H1 (cell line): ENCODE results near the gene SCNN1B. TPM values are rescaled to one million over a fixed set of nuclear protein-coding genes. Genes with fewer than 3 reads are reported as not detected.

Experiments used
- CHD1 ChIP-seq: IDR thresholded peaks from 2 replicates; pipeline ENCODE4 v1.6.1; 2012; ENCODE audit warnings: low read depth, low read length, improper control_type of control experiment
- CHD7 ChIP-seq: fragments of 300-600 bp; sonication (generic); IDR thresholded peaks from 2 replicates; pipeline ENCODE4 v1.7.1; 2012; ENCODE audit warnings: low read length, moderate library complexity, mild to moderate bottlenecking, inconsistent platforms; ENCODE audit not compliant: insufficient replicate concordance
- JUND ChIP-seq: IDR thresholded peaks from 2 replicates; pipeline ENCODE4 v1.6.1; 2011; ENCODE audit warnings: mild to moderate bottlenecking, improper control_type of control experiment, low read length
- KDM4A ChIP-seq: IDR thresholded peaks from one replicate; pipeline ENCODE4 v1.7.1; 2012; ENCODE audit warnings: low read depth, mild to moderate bottlenecking, moderate library complexity, low read length, inconsistent platforms; ENCODE audit not compliant: severe bottlenecking
- RFX5 ChIP-seq: IDR thresholded peaks from 2 replicates; pipeline ENCODE4 v1.6.1; 2011; ENCODE audit warnings: low read depth, low read length, improper control_type of control experiment, borderline replicate concordance
- SAP30 ChIP-seq: fragments of 300-600 bp; sonication (generic); IDR thresholded peaks from 2 replicates; pipeline ENCODE4 v1.7.1; 2012; ENCODE audit warnings: low read length, moderate library complexity, mild to moderate bottlenecking, inconsistent platforms; ENCODE audit not compliant: insufficient read depth, insufficient replicate concordance
- SP4 ChIP-seq: IDR thresholded peaks from 2 replicates; pipeline ENCODE4 v1.6.1; 2012; ENCODE audit warnings: low read length, inconsistent platforms
- SUZ12 ChIP-seq: fragments of 200-600 bp; sonication (generic); IDR thresholded peaks from 2 replicates; pipeline ENCODE4 v1.6.1; 2012; ENCODE audit warnings: mild to moderate bottlenecking, inconsistent platforms, low read length, moderate library complexity, mixed read lengths
- ZNF274 ChIP-seq: IDR thresholded peaks from 2 replicates; pipeline ENCODE4 v1.7.0; 2012; ENCODE audit warnings: low read length, borderline replicate concordance; ENCODE audit errors: extremely low read depth
- polyA plus RNA-seq, 7 experiments: library from polyadenylated mRNA; depleted of rRNA in 3 of 7; stranded (reverse) in 5 of 7; unstranded in 2 of 7; fragments of >200 nt in 5 of 7; fragments of 200-250 nt in 2 of 7; gene quantifications; 1 replicate in 5 of 7; 2 replicates in 1 of 7; 4 replicates in 1 of 7; pipeline versions ENCODE4 v1.2.1 to v1.2.3, GENCODE V29; 2011 to 2013; ENCODE audit warnings: missing spikeins in 2 of 7, mixed read lengths in 2 of 7
- total RNA-seq: library from RNA; stranded (reverse); fragmentation: NEBNext Ultra II Directional; extraction: Animal tissue kit (Norgen Biotek cat#: 25700); gene quantifications from 2 replicates; pipeline ENCODE4 v1.2.1, GENCODE V29; 2021
- TF ChIP-seq, protein P1 (sequence below): IDR thresholded peaks from 2 replicates; pipeline ENCODE4 v1.6.1; 2011; ENCODE audit warnings: low read depth, mild to moderate bottlenecking, low read length; ENCODE audit not compliant: insufficient read depth
- TF ChIP-seq, protein P2 (sequence below): IDR thresholded peaks from 2 replicates; pipeline ENCODE4 v1.6.1; 2012; ENCODE audit warnings: inconsistent platforms

The SCNN1B gene
- total and polyA plus RNA-seq, 2 of the 8 experiments (the other 6 are each of a cell fraction or from before 2014, with no cell fraction given) = 0.20 to 0.95 TPM

DNA sequence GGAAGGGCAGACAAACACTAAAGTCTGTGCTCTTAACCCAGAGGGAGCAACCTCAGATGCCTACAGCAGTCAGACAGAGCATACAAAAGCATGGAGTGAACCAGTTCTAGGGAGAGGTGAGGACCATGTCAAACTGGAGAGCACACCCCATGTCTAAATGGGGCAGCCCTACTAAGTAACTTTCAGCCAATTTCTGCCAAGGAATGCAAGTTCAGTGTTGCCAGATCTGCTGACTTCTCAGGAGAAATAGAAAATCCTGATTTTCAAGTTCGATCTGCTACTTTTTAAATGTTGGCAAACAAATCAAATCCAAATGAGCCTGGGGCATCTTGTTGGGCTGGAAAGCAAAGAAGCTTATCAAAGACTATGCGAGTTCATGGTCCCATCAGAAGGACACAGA lies 17.5 kb upstream of the SCNN1B start (continued):
- TF ChIP-seq CHD7 (no peak), JUND (no peak), SAP30 (no peak), SP4 (no peak), RFX5 (no peak), KDM4A (no peak), ZNF274 (no peak), CHD1 (no peak), SUZ12 (no peak)
- TF ChIP-seq, protein P1, sequence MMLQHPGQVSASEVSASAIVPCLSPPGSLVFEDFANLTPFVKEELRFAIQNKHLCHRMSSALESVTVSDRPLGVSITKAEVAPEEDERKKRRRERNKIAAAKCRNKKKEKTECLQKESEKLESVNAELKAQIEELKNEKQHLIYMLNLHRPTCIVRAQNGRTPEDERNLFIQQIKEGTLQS = no peak
- TF ChIP-seq, protein P2, sequence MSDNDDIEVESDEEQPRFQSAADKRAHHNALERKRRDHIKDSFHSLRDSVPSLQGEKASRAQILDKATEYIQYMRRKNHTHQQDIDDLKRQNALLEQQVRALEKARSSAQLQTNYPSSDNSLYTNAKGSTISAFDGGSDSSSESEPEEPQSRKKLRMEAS = no peak
